ENCODE data around the gene MYO18A.

- TF ChIP-seq, protein P1, sequence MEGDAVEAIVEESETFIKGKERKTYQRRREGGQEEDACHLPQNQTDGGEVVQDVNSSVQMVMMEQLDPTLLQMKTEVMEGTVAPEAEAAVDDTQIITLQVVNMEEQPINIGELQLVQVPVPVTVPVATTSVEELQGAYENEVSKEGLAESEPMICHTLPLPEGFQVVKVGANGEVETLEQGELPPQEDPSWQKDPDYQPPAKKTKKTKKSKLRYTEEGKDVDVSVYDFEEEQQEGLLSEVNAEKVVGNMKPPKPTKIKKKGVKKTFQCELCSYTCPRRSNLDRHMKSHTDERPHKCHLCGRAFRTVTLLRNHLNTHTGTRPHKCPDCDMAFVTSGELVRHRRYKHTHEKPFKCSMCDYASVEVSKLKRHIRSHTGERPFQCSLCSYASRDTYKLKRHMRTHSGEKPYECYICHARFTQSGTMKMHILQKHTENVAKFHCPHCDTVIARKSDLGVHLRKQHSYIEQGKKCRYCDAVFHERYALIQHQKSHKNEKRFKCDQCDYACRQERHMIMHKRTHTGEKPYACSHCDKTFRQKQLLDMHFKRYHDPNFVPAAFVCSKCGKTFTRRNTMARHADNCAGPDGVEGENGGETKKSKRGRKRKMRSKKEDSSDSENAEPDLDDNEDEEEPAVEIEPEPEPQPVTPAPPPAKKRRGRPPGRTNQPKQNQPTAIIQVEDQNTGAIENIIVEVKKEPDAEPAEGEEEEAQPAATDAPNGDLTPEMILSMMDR (IDR thresholded peaks at IDR 0.05), result no peak
- TF ChIP-seq EP300 (IDR thresholded peaks at IDR 0.05) (no peak), POLR2A (IDR thresholded peaks at IDR 0.05; ENCODE audit: low read depth) (no peak)
Observed at GRCh38 chr17:29086628-29087332, 93.4 kb downstream of the MYO18A start.

All from esophagus muscularis mucosa (tissue), 4 donors.